ENCODE measurements around the gene FHL2. TPM values are rescaled to one million over a fixed set of nuclear protein-coding genes. Genes with fewer than 3 reads are reported as not detected.

Gene FHL2
- total and polyA plus RNA-seq, 9 of the 15 experiments (the other 6 are each of a cell fraction or from before 2014, with no cell fraction given), result 7.5 to 33.1 (median 23.9) TPM

GRCh38 chr2:105398336-105399206, at the start of gene FHL2 (continued):
- TF ChIP-seq PTBP1 (IDR thresholded peaks at IDR 0.05; ENCODE audit: low read depth, low read length), result no peak
- no peak for TF ChIP-seq FOS (IDR thresholded peaks at IDR 0.05; ENCODE audit: extremely low read depth, insufficient read length)
- peak; percentile 91 for TF ChIP-seq POLR2B (IDR thresholded peaks at IDR 0.05; ENCODE audit: low read depth, partially characterized antibody)
- TF ChIP-seq NFIC (IDR thresholded peaks at IDR 0.05), result peak; percentile 60
- TF ChIP-seq NFE2 (IDR thresholded peaks at IDR 0.05; ENCODE audit: low read depth), result no peak
- no peak for TF ChIP-seq U2AF2 (optimal IDR thresholded peaks at IDR 0.05; ENCODE audit: low read depth, low read length)
- TF ChIP-seq ZKSCAN1 (IDR thresholded peaks at IDR 0.05; ENCODE audit: low read depth, low read length), result 0 out of 2 replicates have a peak, but pooled peaks have one; percentile 17
- TF ChIP-seq ZNF316 (IDR thresholded peaks at IDR 0.05), result no peak
- TF ChIP-seq STAG1 (CRISPR knock-in tag; IDR thresholded peaks at IDR 0.05; ENCODE audit: borderline replicate concordance), result no peak
- no peak for TF ChIP-seq MTA1 (IDR thresholded peaks at IDR 0.05; ENCODE audit: borderline replicate concordance)
- peak; percentile 92; the same call in 1 of the 2 replicates for TF ChIP-seq GATAD2B (IDR thresholded peaks at IDR 0.05; ENCODE audit: borderline replicate concordance)
- no peak for TF ChIP-seq CREB5 (CRISPR knock-in tag; IDR thresholded peaks at IDR 0.05)
- TF ChIP-seq ZKSCAN3 (CRISPR knock-in tag; IDR thresholded peaks at IDR 0.05), result no peak
- no peak for TF ChIP-seq POLR2AphosphoS2 (IDR thresholded peaks at IDR 0.05; ENCODE audit: low read length)
- TF ChIP-seq RB1 (IDR thresholded peaks at IDR 0.05; ENCODE audit: low read depth), result peak; percentile 92
- TF ChIP-seq LCOR (CRISPR knock-in tag; IDR thresholded peaks at IDR 0.05), result no peak
- peak; percentile 80 for TF ChIP-seq HMGN3 (IDR thresholded peaks at IDR 0.05; ENCODE audit: borderline replicate concordance, extremely low read depth, insufficient read length, low read depth, low read length)
- no peak for TF ChIP-seq CREB3L1 (IDR thresholded peaks at IDR 0.05; ENCODE audit: borderline replicate concordance, low read depth)
- TF ChIP-seq SRF (CRISPR knock-in tag; IDR thresholded peaks at IDR 0.05), result peak; percentile 97 to 99
- TF ChIP-seq PCBP1 (IDR thresholded peaks at IDR 0.05; ENCODE audit: low read depth, low read length, poor library complexity, severe bottlenecking), result peak; percentile 44
- no peak for TF ChIP-seq ZC3H4 (CRISPR knock-in tag; IDR thresholded peaks at IDR 0.05; ENCODE audit: borderline replicate concordance)
- TF ChIP-seq FOSL1 (tag; conservative IDR thresholded peaks at IDR 0.05), result no peak; the same call in 1 of the 2 replicates
- TF ChIP-seq NCOR1 (IDR thresholded peaks at IDR 0.05), result no peak
- no peak for TF ChIP-seq ZNF24 (IDR thresholded peaks at IDR 0.05)
- TF ChIP-seq BACH1 (tag; IDR thresholded peaks at IDR 0.05), result no peak
- TF ChIP-seq HLTF (IDR thresholded peaks at IDR 0.05), result 0 out of 2 replicates have a peak, but pooled peaks have one; percentile 28
- no peak for TF ChIP-seq MITF (IDR thresholded peaks at IDR 0.05)
- no peak for TF ChIP-seq PHB2 (IDR thresholded peaks at IDR 0.05; ENCODE audit: low read depth)
